ENCODE measurements around the gene SLC39A7. TPM values are rescaled to one million over a fixed set of nuclear protein-coding genes. Genes with fewer than 3 reads are reported as not detected.

SLC39A7 gene
- total RNA-seq, 1 experiment from 2014 or later: 110 TPM

DNA sequence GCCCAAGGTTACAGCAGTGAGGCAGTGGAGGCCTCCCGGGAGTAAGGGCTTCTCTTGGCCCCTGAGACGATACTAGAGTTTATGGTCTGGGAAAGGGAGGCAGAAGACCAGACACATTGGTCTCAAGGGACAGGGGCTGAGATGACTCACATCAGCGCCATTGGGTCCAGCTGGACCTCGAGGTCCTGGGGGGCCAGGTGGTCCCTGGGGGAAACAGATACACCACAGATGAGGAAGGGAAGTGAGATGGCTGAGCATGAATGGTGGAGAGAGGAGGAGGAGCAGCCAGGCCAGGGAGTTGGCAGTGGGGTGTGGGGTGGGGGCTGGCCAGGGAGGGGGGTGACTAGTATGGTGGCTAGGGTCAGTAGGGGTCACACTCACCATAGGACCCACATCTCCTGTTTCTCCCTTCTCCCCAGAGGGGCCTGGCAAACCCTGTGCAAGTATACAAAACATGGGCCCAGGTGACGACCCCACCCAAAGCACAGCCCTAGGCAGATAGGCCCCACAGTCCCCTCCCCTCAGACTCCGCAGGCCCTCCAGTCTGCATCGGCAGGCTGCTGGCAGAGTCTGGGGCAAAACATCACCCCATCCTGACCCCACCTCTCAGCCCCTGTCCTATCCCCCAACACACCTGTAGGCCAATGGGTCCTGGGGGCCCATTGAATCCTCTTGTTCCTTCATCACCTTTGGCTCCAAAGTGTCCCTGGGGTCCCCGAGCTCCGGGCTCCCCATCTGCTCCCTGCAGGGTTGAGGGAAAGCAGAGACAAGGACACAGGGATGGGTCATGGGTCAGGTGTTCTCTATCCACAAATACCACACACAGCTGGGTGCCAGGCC, 30.3 kb upstream of the SLC39A7 start:
- no peaks in the 10 kb centered on the region for H3K36me3 ChIP-seq (ENCODE audit: low read depth)
- H3K27ac ChIP-seq: no peak overlapping the region
- intact Hi-C loops (cut with micrococcal nuclease; ENCODE audit: unreplicated experiment): no loop called here
- TF ChIP-seq EZH2 (IDR thresholded peaks at IDR 0.05; ENCODE audit: low read depth): no peak
- TF ChIP-seq CTCF (conservative IDR thresholded peaks at IDR 0.05): no peak
- peaks cover 48% of the 10 kb centered on the region for H3K27me3 ChIP-seq (ENCODE audit: insufficient read depth, low read depth)
- ChIA-PET POLR2A (ENCODE audit: unreplicated experiment) (no interaction called here), CTCF (no interaction called here)
- BruUV-seq (replicated peaks): no TSS peak
- H3K4me1 ChIP-seq (replicated peaks; ENCODE audit: insufficient read depth): no peaks in the 10 kb centered on the region
- no peak for DNase-seq
- no peak overlapping the region for H2AFZ ChIP-seq
- no peaks in the 10 kb centered on the region for H3K9me2 ChIP-seq (ENCODE audit: insufficient read depth)
- no peaks in the 10 kb centered on the region for H4K20me1 ChIP-seq (ENCODE audit: insufficient read depth)
- no peaks in the 10 kb centered on the region for H3K79me2 ChIP-seq (ENCODE audit: low read depth)
- no peaks in the 10 kb centered on the region for H3K9me3 ChIP-seq (ENCODE audit: insufficient read depth, low read depth)
- no peak overlapping the region for H3K4me2 ChIP-seq
- H3K4me3 ChIP-seq: no peak overlapping the region
- no peaks in the 10 kb centered on the region for H3F3A ChIP-seq (ENCODE audit: insufficient read depth, low read depth)

DNA sequence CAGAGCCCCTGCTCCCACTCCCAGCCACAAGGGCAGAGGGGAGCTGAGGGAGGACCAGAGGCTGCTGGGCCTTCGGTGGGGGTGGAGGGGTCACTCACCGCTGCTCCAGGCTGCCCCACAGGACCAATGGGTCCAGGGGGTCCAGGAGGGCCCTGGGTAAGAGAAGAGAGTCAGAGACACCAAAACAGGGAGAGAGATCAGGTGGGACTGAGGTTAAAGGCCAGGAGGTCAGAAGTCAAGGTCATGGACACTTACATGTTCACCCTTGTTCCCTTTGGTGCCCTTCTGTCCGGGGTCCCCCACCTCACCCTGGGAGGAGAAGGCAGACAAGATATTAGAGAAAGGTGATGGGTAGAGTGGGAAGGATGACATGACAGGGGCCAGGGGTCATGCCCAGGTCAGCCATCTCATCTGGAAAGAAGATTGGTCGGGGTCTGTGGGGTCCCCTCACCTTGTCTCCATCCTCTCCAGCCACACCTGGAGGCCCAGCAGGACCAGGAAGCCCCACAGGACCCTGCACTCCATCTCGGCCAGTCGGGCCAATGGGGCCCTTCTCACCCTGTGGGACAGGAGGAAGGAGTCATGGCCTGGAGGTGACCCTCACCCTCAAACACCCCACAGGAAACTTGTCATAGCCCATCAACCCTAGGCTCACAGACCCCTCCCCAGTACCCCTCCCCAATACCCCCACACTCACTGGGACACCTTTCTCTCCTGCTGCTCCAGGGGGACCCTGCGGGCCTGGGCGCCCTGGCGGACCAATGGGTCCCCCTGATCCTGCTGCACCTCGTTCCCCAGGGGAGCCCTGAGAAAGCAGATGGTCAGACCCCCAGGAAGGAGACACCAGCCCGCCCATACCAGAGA, 29.4 kb upstream of the SLC39A7 start:
- no peaks in the 10 kb centered on the region for H3F3A ChIP-seq (ENCODE audit: insufficient read depth, low read depth)
- H4K20me1 ChIP-seq (ENCODE audit: insufficient read depth): no peaks in the 10 kb centered on the region
- no peaks in the 10 kb centered on the region for H3K79me2 ChIP-seq (ENCODE audit: low read depth)
- BruUV-seq (replicated peaks): no TSS peak
- POLR2A ChIA-PET (ENCODE audit: unreplicated experiment): no interaction called here
- CTCF ChIA-PET: no interaction called here
- no peaks in the 10 kb centered on the region for H3K4me1 ChIP-seq (replicated peaks; ENCODE audit: insufficient read depth)
- DNase-seq: no peak
- H3K27ac ChIP-seq: no peak overlapping the region
- intact Hi-C loops (cut with micrococcal nuclease; ENCODE audit: unreplicated experiment): no loop called here
- no peak overlapping the region for H3K4me3 ChIP-seq
- no peak overlapping the region for H3K4me2 ChIP-seq
- H3K36me3 ChIP-seq (ENCODE audit: low read depth): no peaks in the 10 kb centered on the region
- H2AFZ ChIP-seq: no peak overlapping the region
- H3K9me3 ChIP-seq (ENCODE audit: insufficient read depth, low read depth): no peaks in the 10 kb centered on the region
- H3K9me2 ChIP-seq (ENCODE audit: insufficient read depth): no peaks in the 10 kb centered on the region
- no peak for TF ChIP-seq CTCF (conservative IDR thresholded peaks at IDR 0.05)
- TF ChIP-seq EZH2 (IDR thresholded peaks at IDR 0.05; ENCODE audit: low read depth): no peak
- H3K27me3 ChIP-seq (ENCODE audit: insufficient read depth, low read depth): peaks cover 48% of the 10 kb centered on the region

- Histone ChIP-seq H3K4me3 (no peak overlapping the region), H3K4me2 (no peak overlapping the region), H2AFZ (no peak overlapping the region), H3F3A (ENCODE audit: insufficient read depth, low read depth) (no peaks in the 10 kb centered on the region), H3K79me2 (ENCODE audit: low read depth) (no peaks in the 10 kb centered on the region), H4K20me1 (ENCODE audit: insufficient read depth) (no peaks in the 10 kb centered on the region), H3K27me3 (ENCODE audit: insufficient read depth, low read depth) (peaks cover 43% of the 10 kb centered on the region), H3K36me3 (ENCODE audit: low read depth) (no peaks in the 10 kb centered on the region), H3K9me3 (ENCODE audit: insufficient read depth, low read depth) (no peaks in the 10 kb centered on the region), H3K4me1 (replicated peaks; ENCODE audit: insufficient read depth) (no peaks in the 10 kb centered on the region), H3K27ac (no peak overlapping the region), H3K9me2 (ENCODE audit: insufficient read depth) (no peaks in the 10 kb centered on the region)
- no peak for DNase-seq
- no peak for TF ChIP-seq CTCF (conservative IDR thresholded peaks at IDR 0.05)
- no peak for TF ChIP-seq EZH2 (IDR thresholded peaks at IDR 0.05; ENCODE audit: low read depth)
- BruUV-seq (replicated peaks): no TSS peak
- ChIA-PET POLR2A (ENCODE audit: unreplicated experiment) (no interaction called here), CTCF (interaction anchor here (0.7 to 1.2 kb wide), 2 partner anchors 19 to 333 kb away, joined by 3 to 5 read pairs; partner anchors contain the start of gene TAP2)
- intact Hi-C loops (cut with micrococcal nuclease; ENCODE audit: unreplicated experiment): no loop called here
Measured at GRCh38 chr6:33171880-33172687, 28.6 kb upstream of the SLC39A7 start.

All from PC-9 (cell line).